Right lung (tissue), 10 donors: Measurements from ENCODE around the gene MAGED4B. TPM values are rescaled to one million over a fixed set of nuclear protein-coding genes. Genes with fewer than 3 reads are reported as not detected.
"Not testable (repeated sequence)": the region's sequence is repeated elsewhere in the genome, so short reads cannot be mapped to it uniquely, and the experiment has no call there.

Source experiments
- DNase-seq, 2 donors: peaks; one replicate each; pipeline ENCODE4 v3.0.0-alpha.2; 2013
- long read RNA-seq, 8 donors: transcript quantifications; one replicate each; lab custom pipeline, GENCODE V29; 2026
- polyA plus RNA-seq, 5 donors: library from polyadenylated mRNA; unstranded; fragments of 120-200 nt; gene quantifications; one replicate each; pipeline versions ENCODE4 v1.2.1 to v1.2.3, GENCODE V29; 2013; ENCODE audit warnings: inconsistent platforms in 1 of 5, low replicate concordance in 1 of 5; ENCODE audit not compliant: insufficient read length in 5 of 5, insufficient read depth in 1 of 5

Gene MAGED4B
- 10 to 100 TPM; 54.3 to 86.2 (median 66.9) TPM for polyA plus RNA-seq
- long read RNA-seq, donor 1, partial matches to known transcripts, result 17 of 18 reads
- long read RNA-seq, donor 1, other reads (novel, unspliced or antisense), result 0 of 18 reads
- long read RNA-seq, donor 2, partial matches to known transcripts, result 22 of 26 reads
- long read RNA-seq, donor 2, other reads (novel, unspliced or antisense), result 0 of 26 reads
- long read RNA-seq, donor 3, partial matches to known transcripts, result 10 of 10 reads
- long read RNA-seq, donor 3, other reads (novel, unspliced or antisense), result 0 of 10 reads
- long read RNA-seq, donor 4, partial matches to known transcripts, result 20 of 20 reads
- long read RNA-seq, donor 4, other reads (novel, unspliced or antisense), result 0 of 20 reads
- long read RNA-seq, donor 5, partial matches to known transcripts, result 35 of 39 reads
- long read RNA-seq, donor 5, other reads (novel, unspliced or antisense), result 0 of 39 reads
- long read RNA-seq, donor 6, transcript MAGED4B-201 (13 exons, 2,578 nt), result major isoform, 5 of 68 reads
- long read RNA-seq, donor 6, partial matches to known transcripts, result 61 of 68 reads
- long read RNA-seq, donor 6, other reads (novel, unspliced or antisense), result 0 of 68 reads
- long read RNA-seq, donor 7, partial matches to known transcripts, result 10 of 14 reads
- long read RNA-seq, donor 7, other reads (novel, unspliced or antisense), result 0 of 14 reads
- long read RNA-seq, donor 8, partial matches to known transcripts, result 7 of 9 reads
- long read RNA-seq, donor 8, other reads (novel, unspliced or antisense), result 0 of 9 reads

GRCh38 chrX:52068666-52069640 is at the start of gene MAGED4B:
MAGED4B (minus strand) TSS chrX:52069183; CDS start chrX:52068172, 1,011 bp downstream.
- not testable (repeated sequence) for DNase-seq

- DNase-seq, result no peak
These were observed 49.3 kb upstream of the MAGED4B start for GRCh38 chrX:52118262-52118661.

GRCh38 chrX:52082578-52082977 is 13.6 kb upstream of the MAGED4B start:
- DNase-seq, result no peak

- no peak for DNase-seq
These were observed 9.1 kb upstream of the MAGED4B start for GRCh38 chrX:52078131-52078530.

GRCh38 chrX:52042288-52042687 is 26.7 kb downstream of the MAGED4B start:
- not testable (repeated sequence) for DNase-seq

- DNase-seq, result no peak
These were observed 34.8 kb downstream of the MAGED4B start for GRCh38 chrX:52034211-52034610.

GRCh38 chrX:52031371-52031770 is 37.6 kb downstream of the MAGED4B start:
- DNase-seq, result no peak

GRCh38 chrX:52015794-52016193 is 53.2 kb downstream of the MAGED4B start:
- DNase-seq, result no peak

Other genes with a start within 250 kb of the MAGED4B start
- gene MAGED1, start 175.6 kb downstream of the MAGED4B start, polyA plus RNA-seq, result 100 to 1,000 TPM; 261 to 333 (median 289) TPM
- 10 to 100 TPM; 28.7 to 59.2 (median 49.8) TPM for gene MAGED4, start 115.7 kb upstream of the MAGED4B start, polyA plus RNA-seq